Neuronal stem cell (in vitro differentiated cells): ENCODE data around the gene SLF2.
A peak's percentile ranks its signal among the peaks of the same experiment; 100 is the strongest.

Experiments
- DNase-seq: peaks from one replicate; pipeline ENCODE4 v3.0.0-alpha.2; 2013; ENCODE audit warnings: low spot score
- H2AFZ ChIP-seq: one replicate; pipeline ENCODE4 v1.6.1; 2013; ENCODE audit warnings: mild to moderate bottlenecking, low read length, inconsistent platforms
- H2AK5ac ChIP-seq: 2 replicates; pipeline ENCODE4 v1.6.1; 2013; ENCODE audit warnings: low read depth, mild to moderate bottlenecking, inconsistent platforms, low read length, moderate library complexity, mixed read lengths
- H2BK120ac ChIP-seq: 2 replicates; pipeline ENCODE4 v1.6.1; 2013; ENCODE audit warnings: low read depth, mild to moderate bottlenecking, inconsistent platforms, low read length, moderate library complexity, mixed read lengths
- H2BK12ac ChIP-seq: one replicate; pipeline ENCODE4 v1.6.1; 2013; ENCODE audit warnings: low read length, inconsistent platforms
- H2BK15ac ChIP-seq: 2 replicates; pipeline ENCODE4 v1.6.1; 2013; ENCODE audit warnings: mild to moderate bottlenecking, low read length, inconsistent platforms, mixed read lengths
- H2BK5ac ChIP-seq: one replicate; pipeline ENCODE4 v1.6.1; 2013; ENCODE audit warnings: inconsistent platforms, mild to moderate bottlenecking, low read length, moderate library complexity
- H3K14ac ChIP-seq: one replicate; pipeline ENCODE4 v1.6.1; 2013; ENCODE audit warnings: low read length, inconsistent platforms
- H3K18ac ChIP-seq: 2 replicates; pipeline ENCODE4 v1.6.1; 2013; ENCODE audit warnings: low read length, inconsistent platforms
- H3K23ac ChIP-seq: 2 replicates; pipeline ENCODE4 v1.6.1; 2013; ENCODE audit warnings: low read depth, mild to moderate bottlenecking, mixed read lengths, low read length, inconsistent platforms; ENCODE audit not compliant: poor library complexity
- H3K27ac ChIP-seq: replicated peaks from 3 replicates; pipeline ENCODE4 v1.5.1; 2013; ENCODE audit warnings: low read length, inconsistent platforms
- H3K27me3 ChIP-seq, 3 experiments: 2 replicates each; pipeline ENCODE4 v1.6.1; 2013; ENCODE audit warnings: low read length in 3 of 3, mild to moderate bottlenecking in 2 of 3, inconsistent platforms in 1 of 3, low read depth in 1 of 3, mixed read lengths in 1 of 3, moderate library complexity in 1 of 3; ENCODE audit not compliant: control insufficient read depth in 3 of 3, insufficient read depth in 3 of 3
- H3K36me3 ChIP-seq, 2 donors: replicated peaks in 1 of 2; 2 replicates each; pipeline ENCODE4 v1.6.1; 2013; ENCODE audit warnings: low read length in 2 of 2; ENCODE audit not compliant: control insufficient read depth in 2 of 2, insufficient read depth in 2 of 2
- H3K4ac ChIP-seq: 2 replicates; pipeline ENCODE4 v1.6.1; 2013; ENCODE audit warnings: inconsistent platforms, mild to moderate bottlenecking, low read length, moderate library complexity
- H3K4me1 ChIP-seq, 2 donors: 1 replicate in 1 of 2; 2 replicates in 1 of 2; pipeline ENCODE4 v1.6.1; 2013; ENCODE audit warnings: low read length in 2 of 2, low read depth in 1 of 2; ENCODE audit not compliant: control insufficient read depth in 2 of 2, insufficient read depth in 1 of 2
- H3K4me2 ChIP-seq: one replicate; pipeline ENCODE4 v1.6.1; 2013; ENCODE audit warnings: mild to moderate bottlenecking, low read length, inconsistent platforms; ENCODE audit not compliant: insufficient read depth, poor library complexity, severe bottlenecking
- H3K4me3 ChIP-seq, 2 donors: 2 replicates each; pipeline ENCODE4 v1.5.1; 2013; ENCODE audit warnings: low read length in 2 of 2, mild to moderate bottlenecking in 2 of 2, inconsistent platforms in 1 of 2, moderate library complexity in 1 of 2
- H3K79me1 ChIP-seq: one replicate; pipeline ENCODE4 v1.6.1; 2013; ENCODE audit warnings: low read depth, mild to moderate bottlenecking, inconsistent platforms, low read length, moderate library complexity
- H3K9ac ChIP-seq: one replicate; pipeline ENCODE4 v1.6.1; 2013; ENCODE audit warnings: mild to moderate bottlenecking, low read depth, low read length, inconsistent platforms; ENCODE audit not compliant: poor library complexity
- H3K9me3 ChIP-seq, 2 donors: replicated peaks in 1 of 2; 2 replicates each; pipeline versions ENCODE3 to v1.6.1; 2013; ENCODE audit warnings: low read length in 2 of 2, mild to moderate bottlenecking in 2 of 2, inconsistent platforms in 1 of 2, low read depth in 1 of 2, mixed read lengths in 1 of 2, moderate library complexity in 1 of 2; ENCODE audit not compliant: control insufficient read depth in 2 of 2, insufficient read depth in 1 of 2
- H4K8ac ChIP-seq: one replicate; pipeline ENCODE4 v1.6.1; 2013; ENCODE audit warnings: low read depth, mild to moderate bottlenecking, inconsistent platforms, low read length, moderate library complexity
- H4K91ac ChIP-seq: one replicate; pipeline ENCODE4 v1.6.1; 2013; ENCODE audit warnings: low read length, low read depth, mild to moderate bottlenecking, inconsistent platforms; ENCODE audit not compliant: poor library complexity
- WGBS, 2 donors: extraction: QIAGEN DNeasy Blood & Tissue Kit; methylation state at CpG; one replicate each; pipeline ENCODE4 v1.1.7; 2013; ENCODE audit warnings: missing lambda C conversion rate in 2 of 2, mixed read lengths in 1 of 2; ENCODE audit not compliant: insufficient read length in 2 of 2, insufficient replicate concordance in 1 of 2; ENCODE audit errors: extremely low coverage in 2 of 2; 5-methylcytosine and 5-hydroxymethylcytosine counted together

The SLF2 gene

DNA sequence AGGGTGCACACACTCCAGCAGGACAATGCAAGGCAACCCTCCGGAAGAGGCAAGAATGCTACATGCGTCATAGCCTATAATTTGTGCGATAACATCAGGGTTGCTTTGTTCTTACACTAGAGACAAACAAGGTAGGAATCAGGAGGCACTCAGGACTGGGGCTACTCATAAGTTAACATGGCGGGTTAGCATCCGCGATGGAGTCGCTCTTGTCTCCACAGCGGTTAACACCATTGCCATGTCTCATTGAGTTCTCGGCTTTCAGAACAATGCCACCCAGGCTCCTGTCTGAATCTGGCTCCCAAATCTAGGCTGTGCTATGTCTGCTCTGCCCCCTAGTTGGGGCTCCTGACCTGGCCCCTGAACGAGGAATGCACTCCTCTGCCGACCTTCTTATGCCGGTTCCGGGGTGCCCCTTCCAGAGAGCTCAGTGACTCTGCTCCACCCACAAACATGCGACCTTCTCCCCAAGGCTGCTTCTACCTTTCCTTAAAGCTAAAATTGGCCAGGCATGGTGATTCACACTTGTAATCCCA lies 24.9 kb upstream of the SLF2 start:
- DNase-seq: no peak
- no peak overlapping the region for H2BK15ac ChIP-seq
- no CpG with 5 or more reads among the region's 14 CpGs for WGBS, 2 donors

DNA sequence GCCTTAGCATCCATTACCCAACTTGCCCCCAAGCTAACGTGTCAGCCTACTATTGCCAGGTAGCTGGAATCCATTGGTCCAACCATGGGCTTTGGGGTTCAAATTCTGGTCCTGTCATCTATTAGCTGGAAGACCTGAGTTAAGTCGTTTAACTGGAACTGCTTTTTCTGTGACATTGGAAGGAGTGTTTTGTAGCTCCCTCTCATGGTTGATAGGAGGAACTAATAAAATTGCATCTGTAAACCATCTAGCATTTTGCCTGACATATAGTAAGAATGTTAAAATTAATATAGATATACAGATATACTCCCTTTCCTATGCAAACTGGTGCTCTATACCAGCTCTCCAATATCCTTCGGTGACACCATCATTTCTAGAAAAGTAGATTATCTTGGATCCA lies 23.8 kb upstream of the SLF2 start:
- Histone ChIP-seq H2BK12ac (no peak overlapping the region), H2BK5ac (no peak overlapping the region), H3K27ac (no peak overlapping the region), H2AK5ac (no peak overlapping the region), H3K18ac (no peak overlapping the region), H3K4ac (no peak overlapping the region), H2AFZ (no peak overlapping the region), H2BK120ac (no peak overlapping the region), H3K4me2 (no peak overlapping the region), H3K14ac (no peak overlapping the region), H3K4me1 (peaks cover 10 to 19% of the 10 kb centered on the region in 2 donors), H4K91ac (no peak overlapping the region), H3K9me3 (peaks cover 0 to 3% of the 10 kb centered on the region in 2 donors), H3K9ac (no peak overlapping the region), H3K36me3 (no peaks in the 10 kb centered on the region), H4K8ac (no peak overlapping the region), H2BK15ac (no peak overlapping the region), H3K27me3 (no peaks in the 10 kb centered on the region), H3K23ac (no peak overlapping the region), H3K79me1 (no peaks in the 10 kb centered on the region), H3K4me3 (no peak overlapping the region)
- no CpG with 5 or more reads among the region's 3 CpGs for WGBS, 2 donors
- no peak for DNase-seq

More for the DNA sequence above, 24.9 kb upstream of the SLF2 start:
- H3K27me3 ChIP-seq: no peaks in the 10 kb centered on the region
- no peak overlapping the region for H3K27ac ChIP-seq
- H4K8ac ChIP-seq: no peak overlapping the region
- H3K9me3 ChIP-seq: peaks cover 0 to 3% of the 10 kb centered on the region in 2 donors
- no peak overlapping the region for H3K14ac ChIP-seq
- no peak overlapping the region for H2BK12ac ChIP-seq
- no peak overlapping the region for H3K4me2 ChIP-seq
- H3K4me3 ChIP-seq: no peak overlapping the region
- no peak overlapping the region for H2AFZ ChIP-seq
- no peak overlapping the region for H3K18ac ChIP-seq
- H3K4ac ChIP-seq: no peak overlapping the region
- no peak overlapping the region for H2AK5ac ChIP-seq
- H3K23ac ChIP-seq: no peak overlapping the region
- H3K4me1 ChIP-seq: peaks cover 10 to 19% of the 10 kb centered on the region in 2 donors
- H4K91ac ChIP-seq: no peak overlapping the region
- no peaks in the 10 kb centered on the region for H3K36me3 ChIP-seq
- H2BK120ac ChIP-seq: no peak overlapping the region
- H3K9ac ChIP-seq: no peak overlapping the region
- H2BK5ac ChIP-seq: no peak overlapping the region
- no peaks in the 10 kb centered on the region for H3K79me1 ChIP-seq

DNA sequence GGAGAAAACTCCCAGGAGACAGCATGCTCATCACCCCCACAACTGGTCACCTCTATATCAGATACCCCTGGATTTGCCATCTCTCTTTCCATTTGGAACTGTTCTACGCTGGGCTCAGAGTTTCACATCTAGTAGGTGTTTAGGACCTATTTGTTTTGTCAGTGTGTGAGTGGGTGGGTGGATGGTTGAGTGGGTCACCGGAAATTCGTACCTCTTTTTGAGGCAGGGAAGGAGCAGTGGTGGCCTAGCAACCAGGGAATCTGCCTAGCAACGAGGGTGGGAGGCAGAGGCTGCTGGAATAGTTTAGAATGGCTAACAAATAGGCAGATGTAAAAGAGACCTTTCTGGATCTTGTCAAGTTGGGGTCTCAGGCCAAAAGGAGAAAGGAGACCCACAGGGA lies 23.2 kb upstream of the SLF2 start:
- H2BK5ac ChIP-seq: no peak overlapping the region
- WGBS, 2 donors: no CpG with 5 or more reads among the region's 4 CpGs

DNA sequence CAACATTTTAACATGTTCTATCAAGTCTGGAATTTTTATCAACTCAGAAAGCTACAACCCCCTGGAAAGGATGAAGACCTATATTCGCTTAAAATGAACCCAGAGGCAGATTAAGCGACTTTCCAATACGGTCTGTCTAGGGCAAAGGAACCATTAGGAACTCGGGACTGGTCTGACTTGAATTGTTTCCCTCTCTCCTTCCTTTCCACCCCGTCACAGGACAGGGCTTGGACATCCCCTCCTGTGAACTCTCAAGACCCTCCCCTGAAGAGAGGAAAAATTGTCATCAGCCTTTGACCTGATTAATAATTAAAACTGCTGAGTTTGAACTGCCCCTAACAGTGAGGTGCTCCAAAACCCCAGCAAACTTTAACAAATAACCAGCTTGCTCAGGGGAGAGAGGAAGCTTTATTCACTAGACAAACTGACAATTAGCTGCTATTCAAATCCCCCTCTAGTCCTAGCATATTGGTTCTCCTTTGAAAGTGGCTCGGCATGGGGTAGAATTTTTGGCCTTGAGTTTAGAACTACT lies 22.6 kb upstream of the SLF2 start:
- Histone ChIP-seq H2BK120ac (no peak overlapping the region), H3K4me1 (peaks cover 10 to 19% of the 10 kb centered on the region in 2 donors), H3K27me3 (no peaks in the 10 kb centered on the region), H3K23ac (no peak overlapping the region), H3K4me2 (no peak overlapping the region), H4K91ac (no peak overlapping the region), H2BK5ac (no peak overlapping the region), H3K36me3 (no peaks in the 10 kb centered on the region), H2AK5ac (no peak overlapping the region), H3K9me3 (peaks cover 0 to 3% of the 10 kb centered on the region in 2 donors), H2AFZ (peak overlapping the region; percentile 85), H3K14ac (no peak overlapping the region), H3K79me1 (no peaks in the 10 kb centered on the region), H2BK15ac (no peak overlapping the region), H3K4ac (no peak overlapping the region), H3K18ac (no peak overlapping the region), H3K9ac (no peak overlapping the region), H4K8ac (no peak overlapping the region), H3K27ac (no peak overlapping the region), H2BK12ac (no peak overlapping the region), H3K4me3 (no peak overlapping the region)
- no peak for DNase-seq
- no CpG with 5 or more reads among the region's 6 CpGs for WGBS, 2 donors

More for the DNA sequence above, 23.2 kb upstream of the SLF2 start:
- Histone ChIP-seq H3K4me3 (no peak overlapping the region), H3K9ac (no peak overlapping the region), H2AK5ac (no peak overlapping the region), H4K91ac (no peak overlapping the region), H2AFZ (peak overlapping the region; percentile 18), H3K18ac (no peak overlapping the region), H2BK12ac (no peak overlapping the region), H2BK15ac (no peak overlapping the region), H3K9me3 (peaks cover 0 to 3% of the 10 kb centered on the region in 2 donors), H2BK120ac (no peak overlapping the region), H3K36me3 (no peaks in the 10 kb centered on the region), H3K4me1 (peaks cover 10 to 19% of the 10 kb centered on the region in 2 donors), H3K14ac (no peak overlapping the region), H3K79me1 (no peaks in the 10 kb centered on the region), H3K27ac (no peak overlapping the region), H3K4me2 (no peak overlapping the region), H3K23ac (no peak overlapping the region), H4K8ac (no peak overlapping the region), H3K27me3 (no peaks in the 10 kb centered on the region), H3K4ac (no peak overlapping the region)
- no peak for DNase-seq
